CD4-positive, alpha-beta memory T cell (primary cell): ENCODE results near the gene ZNF629. TPM values are rescaled to one million over a fixed set of nuclear protein-coding genes. Genes with fewer than 3 reads are reported as not detected.

Experiments used
- CTCF ChIA-PET: fragments of 350-600 bp; sonication (Branson Sonifier 250); formaldehyde crosslinking; loops from one replicate; lab custom pipeline; 2021; ENCODE audit warnings: inconsistent platforms; ENCODE audit not compliant: partially characterized antibody; lab: Charles Lee
- POLR2A ChIA-PET: fragments of 350-600 bp; sonication (Branson Sonifier 250); formaldehyde crosslinking; loops from one replicate; lab custom pipeline; 2021; ENCODE audit not compliant: partially characterized antibody; lab: Charles Lee
- DNase-seq, 5 donors: peaks; one replicate each; pipeline versions ENCODE4 v3.0.0 to v3.0.0-alpha.2; 2020 to 2022; ENCODE audit warnings: mixed read lengths in 1 of 5
- H3K27ac ChIP-seq: one replicate; pipeline ENCODE4 v1.7.0; 2013; ENCODE audit warnings: low read depth, low read length
- H3K27me3 ChIP-seq: 2 replicates; pipeline ENCODE4 v1.7.0; 2013; ENCODE audit warnings: mild to moderate bottlenecking, low read length, moderate library complexity; ENCODE audit not compliant: insufficient read depth
- H3K36me3 ChIP-seq: 2 replicates; pipeline ENCODE4 v1.7.0; 2013; ENCODE audit warnings: mild to moderate bottlenecking, low read length, moderate library complexity; ENCODE audit not compliant: insufficient read depth
- H3K4me1 ChIP-seq: 2 replicates; pipeline ENCODE4 v1.7.0; 2013; ENCODE audit warnings: mild to moderate bottlenecking, low read length, moderate library complexity; ENCODE audit not compliant: insufficient read depth
- H3K4me3 ChIP-seq, 2 donors: one replicate each; pipeline ENCODE4 v1.7.0; 2013; ENCODE audit warnings: low read length in 2 of 2, mild to moderate bottlenecking in 1 of 2
- H3K9me3 ChIP-seq, 2 donors: one replicate each; pipeline ENCODE4 v1.7.0; 2013; ENCODE audit warnings: low read length in 2 of 2, control low read depth in 1 of 2; ENCODE audit not compliant: control insufficient read depth in 1 of 2
- H3K27ac Mint-ChIP-seq, 7 donors: one replicate each; pipeline ENCODE4 v1.8.0; 2020 to 2021; ENCODE audit warnings: mixed read lengths in 7 of 7, mild to moderate bottlenecking in 6 of 7, inconsistent platforms in 3 of 7, moderate library complexity in 3 of 7
- H3K27me3 Mint-ChIP-seq, 2 donors: one replicate each; pipeline ENCODE4 v1.8.0; 2020 to 2021; ENCODE audit warnings: mixed read lengths in 2 of 2
- H3K36me3 Mint-ChIP-seq, 2 donors: one replicate each; pipeline ENCODE4 v1.8.0; 2020 to 2021; ENCODE audit warnings: mixed read lengths in 2 of 2, inconsistent platforms in 1 of 2, mild to moderate bottlenecking in 1 of 2
- H3K4me1 Mint-ChIP-seq, 4 donors: one replicate each; pipeline ENCODE4 v1.8.0; 2020 to 2021; ENCODE audit warnings: mixed read lengths in 4 of 4, mild to moderate bottlenecking in 1 of 4
- H3K4me3 Mint-ChIP-seq, 8 donors: one replicate each; pipeline ENCODE4 v1.8.0; 2020 to 2021; ENCODE audit warnings: mixed read lengths in 8 of 8, mild to moderate bottlenecking in 7 of 8, moderate library complexity in 6 of 8, inconsistent platforms in 3 of 8
- H3K9me3 Mint-ChIP-seq, 8 donors: one replicate each; pipeline ENCODE4 v1.8.0; 2020 to 2021; ENCODE audit warnings: mixed read lengths in 8 of 8, mild to moderate bottlenecking in 5 of 8, inconsistent platforms in 3 of 8, moderate library complexity in 1 of 8
- intact Hi-C: fragments of 100-400 bp; cut with micrococcal nuclease; formaldehyde crosslinking; loops from one replicate; pipeline ENCODE4 v1.15.1; 2023
- polyA plus RNA-seq, 2 donors: library from polyadenylated mRNA; unstranded; fragments of 300-500 nt; fragmentation: Illumina TruSeq; gene quantifications; one replicate each; pipeline ENCODE4 v1.2.3, GENCODE V29; 2021
- total RNA-seq, 2 experiments: library from RNA; stranded (reverse); gene quantifications; one replicate each; pipeline ENCODE4 v1.2.3, GENCODE V29; 2021

ZNF629 gene
- total and polyA plus RNA-seq, 4 experiments from 2014 or later, result 0.07 to 5.4 (median 2.8) TPM

- Mint-ChIP-seq H3K27me3 (no peaks in the 10 kb centered on the region), H3K4me1 (peaks cover 12 to 38% (median 27%) of the 10 kb centered on the region in 4 donors), H3K4me3 (peak overlapping the region; percentile 94 to 98 (median 97)), H3K9me3 (peaks cover 0 to 2% (median 0%) of the 10 kb centered on the region in 8 donors), H3K27ac (peak overlapping the region; percentile 94 to 97 (median 96)), H3K36me3 (peaks cover 26 to 64% of the 10 kb centered on the region in 2 donors)
- H3K9me3 ChIP-seq, result no peaks in the 10 kb centered on the region
- POLR2A ChIA-PET, result interaction anchor here (0.5 to 3.8 kb wide), 4 partner anchors 11 to 311 kb away, joined by 3 to 19 read pairs (median 8); partner anchors contain the start of genes PHKG2, ZNF646 and ZNF668
- intact Hi-C loops, result loop anchor here (1.0 kb wide), 6 partner anchors 15 to 311 kb away; partner anchors contain the start of genes FBRS, FBXL19, PHKG2 and ZNF646
- no peaks in the 10 kb centered on the region for H3K27me3 ChIP-seq
- H3K36me3 ChIP-seq, result peaks cover 52% of the 10 kb centered on the region
- DNase-seq, result no peak
- CTCF ChIA-PET, result interaction anchor here (0.9 to 1.2 kb wide), 3 partner anchors 12 to 51 kb away, joined by 3 to 5 read pairs (median 3); no protein-coding TSS in a partner anchor
- peaks cover 30% of the 10 kb centered on the region for H3K4me1 ChIP-seq
- peak overlapping the region; percentile 71 for H3K27ac ChIP-seq
- H3K4me3 ChIP-seq, result peak overlapping the region; percentile 73 to 97
Measured at GRCh38 chr16:30762991-30763725, 23.8 kb downstream of the ZNF629 start.

GRCh38 chr16:30761928-30762902, 24.8 kb downstream of the ZNF629 start, which contains the start of the genes CFAP119 and RNF40:
TSS of gene CFAP119 (minus strand) at chr16:30762062. CDS start at chr16:30761748, 314 bp downstream.
TSS of gene RNF40 (plus strand) at chr16:30762322. CDS start at chr16:30762546, 224 bp downstream.
- H3K4me3 ChIP-seq, result peak within 1 kb of the TSS; percentile 73 to 97
- H3K4me1 ChIP-seq, result peaks cover 30% of the 10 kb centered on the region
- peaks cover 25 to 58% of the 10 kb centered on the region in 2 donors for H3K36me3 Mint-ChIP-seq

GRCh38 chr16:30761427-30761927, 25.5 kb downstream of the ZNF629 start:
- Mint-ChIP-seq H3K27me3 (no peaks in the 10 kb centered on the region), H3K4me1 (peaks cover 9 to 38% (median 26%) of the 10 kb centered on the region in 4 donors), H3K9me3 (peaks cover 0 to 2% (median 0%) of the 10 kb centered on the region in 8 donors), H3K27ac (peak overlapping the region; percentile 94 to 97 (median 96)), H3K4me3 (peak overlapping the region; percentile 94 to 98 (median 97)), H3K36me3 (peaks cover 18 to 54% of the 10 kb centered on the region in 2 donors)
- H3K4me1 ChIP-seq, result peaks cover 30% of the 10 kb centered on the region
- peaks cover 35% of the 10 kb centered on the region for H3K36me3 ChIP-seq
- intact Hi-C loops, result no loop called here
- H3K9me3 ChIP-seq, result no peaks in the 10 kb centered on the region
- peak overlapping the region; percentile 71 for H3K27ac ChIP-seq
- peak overlapping the region; percentile 73 to 97 for H3K4me3 ChIP-seq
- H3K27me3 ChIP-seq, result no peaks in the 10 kb centered on the region
- CTCF ChIA-PET, result interaction anchor here (0.9 kb wide), 1 partner anchor 11 kb away, joined by 4 read pairs; no protein-coding TSS in a partner anchor
- POLR2A ChIA-PET, result interaction anchor here (0.7 to 3.0 kb wide), 2 partner anchors 14 to 113 kb away, joined by 3 to 13 read pairs; partner anchors contain the start of gene PHKG2
- DNase-seq, result peak in 4 of 5 donors; percentile 16 to 63 (median 20)

More at GRCh38 chr16:30761928-30762902, 24.8 kb downstream of the ZNF629 start, which contains the start of the genes CFAP119 and RNF40:
- ChIA-PET CTCF (interaction anchor here (0.9 to 1.2 kb wide), 4 partner anchors 12 to 52 kb away, joined by 3 to 5 read pairs (median 4); no protein-coding TSS in a partner anchor), POLR2A (interaction anchor here (0.7 to 3.8 kb wide), 5 partner anchors 12 to 312 kb away, joined by 3 to 19 read pairs (median 13); partner anchors contain the start of genes PHKG2, ZNF646 and ZNF668)
- Mint-ChIP-seq H3K27me3 (no peaks in the 10 kb centered on the region), H3K4me1 (peaks cover 11 to 38% (median 27%) of the 10 kb centered on the region in 4 donors), H3K4me3 (peak within 1 kb of the TSS; percentile 94 to 98 (median 97)), H3K27ac (peak within 1 kb of the TSS; percentile 94 to 97 (median 96)), H3K9me3 (peaks cover 0 to 2% (median 0%) of the 10 kb centered on the region in 8 donors)
- Histone ChIP-seq H3K27me3 (no peaks in the 10 kb centered on the region), H3K27ac (peak within 1 kb of the TSS; percentile 71), H3K9me3 (no peaks in the 10 kb centered on the region), H3K36me3 (peaks cover 43% of the 10 kb centered on the region)
- peak; percentile 89 to 94 (median 91) for DNase-seq
- intact Hi-C loops, result loop anchor here (1.0 kb wide), 6 partner anchors 14 to 312 kb away; partner anchors contain the start of genes FBRS, FBXL19, PHKG2 and ZNF646

GRCh38 chr16:30760577-30761426, 26.2 kb downstream of the ZNF629 start:
- peak overlapping the region; percentile 94 to 98 (median 97) for H3K4me3 Mint-ChIP-seq
- Histone ChIP-seq H3K4me1 (peaks cover 30% of the 10 kb centered on the region), H3K4me3 (peak overlapping the region in 1 of 2 donors; percentile 73), H3K9me3 (no peaks in the 10 kb centered on the region), H3K36me3 (peaks cover 34% of the 10 kb centered on the region), H3K27me3 (no peaks in the 10 kb centered on the region), H3K27ac (peak overlapping the region; percentile 71)
- peaks cover 18 to 52% of the 10 kb centered on the region in 2 donors for H3K36me3 Mint-ChIP-seq
- intact Hi-C loops, result no loop called here
- H3K27ac Mint-ChIP-seq, result peak overlapping the region; percentile 94 to 97 (median 96)
- DNase-seq, result no peak
- H3K4me1 Mint-ChIP-seq, result peaks cover 9 to 38% (median 26%) of the 10 kb centered on the region in 4 donors
- no peaks in the 10 kb centered on the region for H3K27me3 Mint-ChIP-seq
- ChIA-PET CTCF (interaction anchor here (0.9 to 1.8 kb wide), 2 partner anchors 10 to 54 kb away, joined by 4 read pairs; no protein-coding TSS in a partner anchor), POLR2A (interaction anchor here (0.7 to 3.0 kb wide), 4 partner anchors 13 to 62 kb away, joined by 3 to 13 read pairs (median 3); partner anchors contain the start of genes PHKG2 and SRCAP)
- H3K9me3 Mint-ChIP-seq, result peaks cover 0 to 2% (median 0%) of the 10 kb centered on the region in 8 donors

GRCh38 chr16:30760001-30760559, 26.9 kb downstream of the ZNF629 start:
- POLR2A ChIA-PET, result interaction anchor here (0.7 to 3.0 kb wide), 4 partner anchors 12 to 62 kb away, joined by 3 to 13 read pairs (median 3); partner anchors contain the start of genes PHKG2 and SRCAP
- H3K27ac Mint-ChIP-seq, result peak overlapping the region in 1 of 7 donors; percentile 42
- DNase-seq, result no peak
- no peak overlapping the region for H3K4me3 ChIP-seq
- peaks cover 0 to 2% (median 0%) of the 10 kb centered on the region in 8 donors for H3K9me3 Mint-ChIP-seq
- CTCF ChIA-PET, result interaction anchor here (1.8 kb wide), 1 partner anchor 55 kb away, joined by 4 read pairs; no protein-coding TSS in a partner anchor
- no peaks in the 10 kb centered on the region for H3K9me3 ChIP-seq
- peaks cover 27% of the 10 kb centered on the region for H3K36me3 ChIP-seq
- intact Hi-C loops, result no loop called here
- H3K4me1 Mint-ChIP-seq, result peaks cover 9 to 38% (median 26%) of the 10 kb centered on the region in 4 donors
- H3K4me1 ChIP-seq, result peaks cover 30% of the 10 kb centered on the region
- no peak overlapping the region for H3K27ac ChIP-seq
- H3K27me3 ChIP-seq, result no peaks in the 10 kb centered on the region
- H3K36me3 Mint-ChIP-seq, result peaks cover 14 to 51% of the 10 kb centered on the region in 2 donors
- H3K4me3 Mint-ChIP-seq, result peak overlapping the region in 5 of 8 donors; percentile 12 to 95 (median 20)
- H3K27me3 Mint-ChIP-seq, result no peaks in the 10 kb centered on the region
